Right atrium auricular region (tissue), 2 donors: ENCODE measurements around the gene PDGFC. TPM values are rescaled to one million over a fixed set of nuclear protein-coding genes. Genes with fewer than 3 reads are reported as not detected.

Source experiments
- DNase-seq: peaks from one replicate; pipeline ENCODE4 v3.0.0-alpha.2; 2019; ENCODE audit warnings: low spot score
- H3K27ac ChIP-seq, 2 donors: fragments of 200-600 bp; sonication (generic); 1 replicate in 1 of 2; 2 replicates in 1 of 2; pipeline ENCODE4 v1.5.1; 2016 to 2019
- H3K27me3 ChIP-seq, 2 donors: fragments of 200-600 bp; sonication (generic); one replicate each; pipeline versions ENCODE4 v1.5.1 to v1.6.0; 2017 to 2019
- H3K36me3 ChIP-seq: fragments of 200-600 bp; sonication (generic); one replicate; pipeline ENCODE4 v1.5.1; 2016
- H3K4me1 ChIP-seq, 2 donors: fragments of 200-600 bp; sonication (generic); one replicate each; pipeline versions ENCODE4 v1.5.1 to v1.6.0; 2017 to 2019
- H3K4me3 ChIP-seq, 2 donors: fragments of 200-600 bp; sonication (generic); 1 replicate in 1 of 2; 2 replicates in 1 of 2; pipeline ENCODE4 v1.5.1; 2017 to 2019; ENCODE audit warnings: mild to moderate bottlenecking in 1 of 2, moderate library complexity in 1 of 2
- H3K9me3 ChIP-seq, 2 donors: fragments of 200-600 bp; sonication (generic); one replicate each; pipeline ENCODE4 v1.5.1; 2019
- total RNA-seq, 2 donors: library from RNA; depleted of rRNA; stranded (reverse); fragments of >200 nt; gene quantifications; one replicate each; pipeline ENCODE4 v1.1.0, GENCODE V29; 2016
- TF ChIP-seq, protein P1 (sequence below), 2 donors: fragments of 200-600 bp; sonication (generic); IDR thresholded peaks; one replicate each; pipeline ENCODE4 v1.5.1; 2019; ENCODE audit warnings: antibody characterized with exemption in 2 of 2

The PDGFC gene
- total RNA-seq, 2 donors from 2014 or later, result 17.0 to 17.1 TPM

DNA sequence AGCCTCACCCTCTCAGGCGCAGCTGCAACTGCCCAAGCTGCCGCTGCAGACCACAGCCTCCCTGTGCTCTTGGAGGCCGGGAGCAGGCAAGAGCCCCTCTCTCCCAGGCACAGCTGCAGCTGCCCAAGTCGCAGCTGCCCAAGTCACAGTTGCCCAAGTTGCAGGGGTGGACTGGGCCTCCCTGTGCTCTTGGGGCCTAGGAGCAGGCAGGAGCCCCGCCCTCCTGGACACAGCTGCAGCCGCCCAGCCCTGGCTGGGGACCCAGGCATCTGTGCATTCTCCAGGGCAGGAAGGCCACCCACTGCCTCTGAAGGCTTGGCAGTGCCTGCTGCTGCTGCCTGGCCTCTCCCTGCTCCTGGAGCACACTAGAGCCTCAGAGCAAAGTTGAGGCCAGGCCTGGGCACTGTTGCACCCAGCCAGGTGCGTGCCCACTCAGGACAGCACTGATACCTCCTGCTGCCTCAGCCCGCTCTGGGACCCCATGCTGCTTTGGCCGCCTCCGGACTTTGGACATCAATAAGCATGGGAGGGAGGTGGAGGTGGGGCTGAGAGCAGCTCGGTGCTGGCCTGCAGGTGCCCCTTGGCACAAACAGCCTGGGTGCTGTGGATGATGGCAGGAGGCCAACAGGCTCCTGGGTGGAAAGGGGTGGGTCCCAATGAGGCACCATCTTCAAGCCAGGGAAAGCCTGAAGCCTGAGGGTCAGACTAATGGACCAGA, 247.5 kb downstream of the PDGFC start:
- no peak overlapping the region for H3K27ac ChIP-seq
- no peaks in the 10 kb centered on the region for H3K27me3 ChIP-seq
- H3K4me1 ChIP-seq, result no peaks in the 10 kb centered on the region
- DNase-seq, result no peak
- H3K9me3 ChIP-seq, result no peaks in the 10 kb centered on the region
- TF ChIP-seq, protein P1, sequence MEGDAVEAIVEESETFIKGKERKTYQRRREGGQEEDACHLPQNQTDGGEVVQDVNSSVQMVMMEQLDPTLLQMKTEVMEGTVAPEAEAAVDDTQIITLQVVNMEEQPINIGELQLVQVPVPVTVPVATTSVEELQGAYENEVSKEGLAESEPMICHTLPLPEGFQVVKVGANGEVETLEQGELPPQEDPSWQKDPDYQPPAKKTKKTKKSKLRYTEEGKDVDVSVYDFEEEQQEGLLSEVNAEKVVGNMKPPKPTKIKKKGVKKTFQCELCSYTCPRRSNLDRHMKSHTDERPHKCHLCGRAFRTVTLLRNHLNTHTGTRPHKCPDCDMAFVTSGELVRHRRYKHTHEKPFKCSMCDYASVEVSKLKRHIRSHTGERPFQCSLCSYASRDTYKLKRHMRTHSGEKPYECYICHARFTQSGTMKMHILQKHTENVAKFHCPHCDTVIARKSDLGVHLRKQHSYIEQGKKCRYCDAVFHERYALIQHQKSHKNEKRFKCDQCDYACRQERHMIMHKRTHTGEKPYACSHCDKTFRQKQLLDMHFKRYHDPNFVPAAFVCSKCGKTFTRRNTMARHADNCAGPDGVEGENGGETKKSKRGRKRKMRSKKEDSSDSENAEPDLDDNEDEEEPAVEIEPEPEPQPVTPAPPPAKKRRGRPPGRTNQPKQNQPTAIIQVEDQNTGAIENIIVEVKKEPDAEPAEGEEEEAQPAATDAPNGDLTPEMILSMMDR (IDR thresholded peaks at IDR 0.05), result no peak
- no peaks in the 10 kb centered on the region for H3K36me3 ChIP-seq
- no peak overlapping the region for H3K4me3 ChIP-seq

DNA sequence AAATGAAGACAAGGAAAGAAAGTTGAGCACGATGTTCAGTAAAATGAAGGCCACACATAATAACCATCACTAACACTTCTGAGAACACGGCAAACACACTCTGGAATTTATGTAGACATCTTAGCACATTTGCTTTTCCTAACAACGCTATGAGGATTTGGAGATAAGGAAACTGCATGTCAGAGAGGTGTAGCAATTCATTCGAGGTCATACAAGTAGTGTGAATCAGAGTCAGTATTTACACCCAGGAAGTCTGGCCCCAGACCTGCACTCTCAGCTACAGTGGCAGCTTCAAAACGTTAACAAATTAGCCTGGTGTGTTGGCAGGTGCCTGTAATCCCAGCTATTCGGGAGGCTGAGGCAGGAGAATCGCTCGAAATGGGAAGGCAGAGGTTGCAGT, 253.4 kb downstream of the PDGFC start:
- H3K27ac ChIP-seq, result no peak overlapping the region
- H3K4me3 ChIP-seq, result no peak overlapping the region
- H3K27me3 ChIP-seq, result no peaks in the 10 kb centered on the region
- H3K36me3 ChIP-seq, result no peaks in the 10 kb centered on the region
- H3K4me1 ChIP-seq, result no peaks in the 10 kb centered on the region
- TF ChIP-seq, protein P1 (IDR thresholded peaks at IDR 0.05), result no peak
- no peak for DNase-seq
- no peaks in the 10 kb centered on the region for H3K9me3 ChIP-seq

DNA sequence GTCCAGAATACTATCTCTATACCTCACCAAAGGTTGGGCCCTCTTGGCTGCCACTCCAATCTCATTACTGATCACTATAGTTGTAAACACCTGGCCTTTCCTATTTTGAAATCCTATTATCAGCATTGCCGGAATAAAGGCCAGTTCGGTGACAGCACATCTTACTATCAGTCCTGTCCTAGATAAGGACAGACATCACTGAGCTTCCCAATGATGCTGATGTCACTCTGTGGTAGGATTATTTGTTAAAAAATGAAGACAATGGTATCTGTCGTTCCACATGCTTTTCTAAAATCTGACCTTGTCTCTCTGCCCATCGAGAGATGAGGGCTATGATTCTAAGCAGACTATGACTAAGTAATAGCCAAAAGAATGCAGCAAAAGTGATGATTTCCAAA, 260.4 kb downstream of the PDGFC start:
- Histone ChIP-seq H3K9me3 (no peaks in the 10 kb centered on the region), H3K27ac (no peak overlapping the region), H3K36me3 (no peaks in the 10 kb centered on the region), H3K4me3 (no peak overlapping the region), H3K4me1 (no peaks in the 10 kb centered on the region), H3K27me3 (no peaks in the 10 kb centered on the region)
- no peak for DNase-seq
- TF ChIP-seq, protein P1 (IDR thresholded peaks at IDR 0.05), result no peak

Other genes starting within 250 kb of the PDGFC start
- gene GLRB, start 104.4 kb upstream of the PDGFC start, total RNA-seq, result 10 to 100 TPM; 13.2 to 14.5 TPM
- not detected for gene GRIA2, start 248.9 kb upstream of the PDGFC start, total RNA-seq